AG20443 (cell line): Measurements from ENCODE around the gene ABCC6.
"Not testable (repeated sequence)": the region's sequence is repeated elsewhere in the genome, so short reads cannot be mapped to it uniquely, and the experiment has no call there.

Source experiments
- DNase-seq: peaks from one replicate; pipeline ENCODE4 v3.0.0; 2012; ENCODE audit warnings: low spot score, mixed read lengths

ABCC6 gene

DNA sequence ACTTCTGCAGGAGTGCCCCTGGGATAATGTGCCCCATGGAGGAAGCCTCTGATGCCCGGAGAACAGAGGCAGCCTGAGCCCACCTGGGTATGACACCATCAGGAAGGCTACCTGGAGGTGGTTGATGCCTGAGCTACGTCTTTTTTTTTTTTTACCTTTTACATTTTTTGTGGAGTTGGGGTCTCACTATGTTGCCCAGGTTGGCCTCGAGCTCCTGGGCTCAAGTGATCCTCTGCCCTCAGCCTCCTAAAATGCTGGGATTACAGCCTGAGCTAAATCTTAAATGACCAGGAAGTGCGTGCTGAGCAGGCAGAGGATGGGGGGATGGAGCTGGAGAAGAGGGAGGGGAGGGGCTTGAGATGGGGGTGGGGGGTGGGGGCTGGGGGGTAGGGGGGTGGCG lies 32.7 kb downstream of the ABCC6 start:
- no peak for DNase-seq

DNA sequence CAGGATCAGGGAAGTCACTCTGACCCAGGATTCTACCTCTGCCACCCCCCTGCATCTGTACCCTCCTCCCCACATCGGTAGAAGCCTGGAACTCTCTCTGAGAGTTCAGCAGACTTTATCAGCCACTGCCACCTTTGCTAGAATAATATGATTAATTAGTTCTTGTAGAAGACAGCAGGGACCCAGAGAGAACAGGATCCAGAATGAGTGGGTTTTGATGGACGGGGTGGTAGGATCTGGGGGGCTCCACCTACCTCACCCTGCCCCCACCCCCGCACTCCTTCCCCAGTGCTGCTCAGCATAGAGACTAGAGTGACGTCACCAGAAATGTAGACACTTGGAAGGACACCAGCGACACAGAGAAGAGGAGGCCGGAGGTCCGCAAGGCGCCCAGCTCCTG lies 33.5 kb downstream of the ABCC6 start:
- no peak for DNase-seq

DNA sequence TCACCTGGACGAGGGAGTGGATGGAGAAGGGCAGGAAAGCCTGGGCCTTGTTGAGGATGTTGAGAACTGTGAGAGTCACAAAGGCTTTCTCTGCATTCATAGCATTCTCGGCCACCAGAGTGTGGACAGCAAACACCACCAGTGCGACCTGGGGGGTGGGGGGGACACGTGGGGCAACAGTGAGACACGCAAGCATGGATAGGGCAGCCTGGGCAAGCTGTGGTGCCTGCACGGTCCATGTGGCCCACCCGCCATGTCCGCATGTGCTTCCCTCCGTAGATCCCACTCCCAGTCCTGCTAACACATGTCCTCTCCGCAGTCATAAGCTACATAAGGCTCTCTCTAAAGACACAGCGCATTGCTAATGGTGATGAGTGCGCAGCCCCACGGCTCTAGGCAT lies 34.5 kb downstream of the ABCC6 start:
- no peak for DNase-seq

DNA sequence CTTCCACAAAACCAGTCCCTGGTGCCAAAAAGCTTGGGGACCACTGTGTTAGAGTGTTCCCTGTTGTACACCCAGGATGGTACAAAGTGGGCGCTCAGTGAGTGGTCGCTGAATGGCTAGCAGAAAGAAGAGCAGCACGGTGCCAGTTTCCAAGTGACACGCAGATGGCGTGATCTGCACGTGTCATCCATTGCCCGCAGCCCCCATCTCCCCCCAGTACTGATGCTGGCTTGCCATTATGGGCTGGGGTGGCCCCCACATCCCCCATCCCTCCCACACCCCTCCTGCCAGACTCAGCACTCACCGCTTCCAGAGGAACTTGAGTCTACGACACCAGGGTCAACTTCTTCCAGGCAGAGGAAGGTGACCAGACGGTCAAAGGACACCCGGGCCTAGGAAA lies 36.5 kb downstream of the ABCC6 start:
- no peak for DNase-seq

DNA sequence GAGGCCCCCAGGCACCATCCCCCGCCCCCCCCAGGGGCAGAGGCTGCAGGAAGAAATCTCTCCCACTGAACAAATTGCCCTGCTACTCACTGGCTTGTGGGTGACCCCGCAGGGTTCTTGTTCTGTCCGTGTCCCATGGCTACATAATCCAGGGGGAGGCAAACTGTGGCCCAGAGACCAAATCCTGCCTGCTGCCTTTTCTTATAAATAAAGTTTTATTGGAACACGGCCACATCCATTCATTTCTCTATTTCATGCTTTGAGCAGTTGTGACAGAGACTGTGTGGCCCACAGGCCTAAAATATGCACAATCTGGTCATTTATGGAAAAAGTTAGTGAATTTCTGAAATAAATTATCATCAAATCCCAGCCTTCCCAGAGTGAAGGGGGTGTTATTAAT lies 38.2 kb downstream of the ABCC6 start:
- DNase-seq = no peak

DNA sequence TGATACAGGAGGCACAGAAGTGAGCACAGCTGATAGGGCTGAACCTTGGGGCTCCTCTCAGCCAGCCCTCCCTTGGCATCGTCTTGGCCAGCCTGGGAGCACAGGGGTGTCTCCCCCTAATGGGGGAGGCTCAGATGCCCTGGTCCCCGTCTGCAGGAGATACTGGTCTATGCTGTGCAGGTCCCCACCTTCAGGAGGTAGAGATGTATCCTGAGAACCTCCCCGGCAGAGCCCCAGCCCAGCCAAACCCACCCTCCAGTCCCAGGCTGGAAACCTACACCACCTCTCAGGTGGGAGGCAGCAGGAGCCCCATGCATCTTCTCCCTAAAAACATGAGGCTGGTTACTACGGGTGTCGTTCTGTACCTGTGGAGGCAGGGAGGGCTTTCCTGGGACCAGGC lies 38.7 kb downstream of the ABCC6 start:
- DNase-seq = no peak

DNA sequence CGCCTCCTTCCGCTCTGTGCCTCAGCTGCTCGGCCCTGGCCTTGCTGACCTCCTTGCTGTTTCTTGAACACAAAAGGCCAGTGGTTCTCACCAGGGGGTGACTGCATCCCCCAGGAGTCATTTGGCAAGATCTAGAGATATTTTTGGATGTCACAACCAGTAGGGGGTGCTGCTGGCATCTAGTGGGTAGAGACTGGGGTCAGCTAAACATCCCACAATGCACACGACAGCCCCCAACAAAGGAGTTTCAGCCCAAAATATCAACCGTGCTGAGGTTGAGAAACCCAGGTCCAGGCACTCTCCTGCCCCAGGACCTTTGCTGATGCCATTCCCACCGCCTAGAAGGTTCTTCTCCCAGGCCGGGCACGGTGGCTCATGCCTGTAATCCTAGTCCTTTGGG lies 39.7 kb downstream of the ABCC6 start:
- no peak for DNase-seq

DNA sequence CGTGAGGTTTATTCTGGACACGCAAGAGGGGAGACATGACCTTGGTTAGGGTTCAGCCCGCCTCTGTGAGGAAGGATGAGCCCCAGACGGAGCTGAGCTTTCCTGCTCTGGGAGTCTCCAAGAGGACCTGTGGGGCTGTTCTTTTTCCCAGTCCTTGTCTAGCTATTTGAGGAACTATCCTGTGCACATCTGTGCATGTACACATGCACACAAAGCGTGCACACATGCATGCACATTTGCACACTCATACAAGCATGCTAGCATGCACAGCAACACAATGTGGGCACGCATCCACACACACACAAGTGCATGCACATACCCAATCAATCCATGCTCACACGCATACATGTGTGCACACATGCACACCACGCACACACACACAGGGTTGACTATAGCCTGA lies 40.4 kb downstream of the ABCC6 start:
- DNase-seq = no peak

DNA sequence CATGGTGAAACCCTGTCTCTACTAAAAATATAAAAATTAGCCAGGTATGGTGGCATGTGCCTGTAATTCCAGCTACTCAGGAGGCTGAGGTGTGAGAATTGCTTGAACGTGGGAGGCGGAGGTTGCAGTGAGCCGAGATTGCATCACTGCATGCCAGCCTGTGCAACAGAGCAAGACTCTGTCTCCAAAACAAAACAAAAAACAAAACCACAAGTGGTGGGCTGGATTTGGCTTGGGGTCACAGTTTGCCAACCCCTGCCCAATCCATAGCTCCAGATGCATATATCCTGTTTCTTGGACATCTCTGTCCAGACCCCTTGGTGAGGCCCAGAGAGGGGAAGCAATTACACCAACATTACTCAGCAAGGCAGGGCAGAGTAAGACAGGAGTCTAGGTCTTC lies 41.5 kb downstream of the ABCC6 start:
- not testable (repeated sequence) for DNase-seq

DNA sequence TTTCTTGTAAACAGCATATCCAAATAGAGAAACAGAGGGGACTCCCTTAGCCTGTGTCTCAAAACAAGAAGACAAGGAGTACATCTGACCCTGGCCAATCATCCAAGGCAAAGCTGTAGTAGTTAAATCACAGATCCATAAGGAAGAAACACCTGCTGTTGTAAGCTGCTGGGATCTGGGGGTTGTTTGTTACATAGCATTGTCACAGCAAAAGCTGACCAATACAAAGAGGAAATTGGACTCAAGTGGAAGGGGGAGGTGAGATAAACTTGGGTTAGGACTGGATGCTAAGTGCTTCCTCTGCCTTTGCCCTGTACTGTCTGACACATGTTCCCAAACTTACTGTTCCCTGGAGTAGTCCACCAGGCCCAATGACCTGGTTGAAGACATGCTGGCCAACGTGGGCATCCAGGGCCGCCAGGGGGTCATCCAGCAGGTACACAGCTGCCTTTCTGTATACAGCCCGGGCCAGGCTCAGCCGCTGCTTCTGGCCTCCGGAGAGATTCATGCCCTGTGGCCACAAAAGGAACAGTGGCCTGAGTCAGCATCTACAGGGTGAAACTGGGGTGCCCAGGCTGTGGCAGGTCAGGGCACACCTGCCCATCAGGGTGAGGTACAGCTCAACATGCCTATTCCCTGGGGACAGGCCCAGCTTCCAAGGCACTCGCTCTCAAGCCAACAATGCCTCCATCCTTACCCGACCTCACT lies 44.7 kb downstream of the ABCC6 start:
- no peak for DNase-seq

DNA sequence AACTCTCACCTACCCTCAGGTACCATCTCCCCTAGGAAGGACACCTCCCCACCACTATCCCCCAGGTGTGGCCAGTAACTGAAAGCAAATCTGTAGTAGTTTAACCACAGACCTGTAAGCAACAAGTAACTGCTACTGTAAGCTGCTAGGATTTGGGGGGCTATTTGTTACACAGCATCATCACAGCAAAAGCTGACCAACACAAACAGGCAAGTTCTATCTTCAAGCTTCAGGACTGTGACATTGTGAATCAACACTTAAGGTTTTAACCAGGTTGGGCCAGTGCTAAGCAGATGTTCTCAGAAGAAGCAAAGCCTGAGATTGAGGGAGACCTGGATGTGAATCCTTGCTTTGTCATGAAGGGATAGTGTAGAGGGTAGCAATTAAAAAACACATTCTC lies 47.0 kb downstream of the ABCC6 start:
- no peak for DNase-seq

DNA sequence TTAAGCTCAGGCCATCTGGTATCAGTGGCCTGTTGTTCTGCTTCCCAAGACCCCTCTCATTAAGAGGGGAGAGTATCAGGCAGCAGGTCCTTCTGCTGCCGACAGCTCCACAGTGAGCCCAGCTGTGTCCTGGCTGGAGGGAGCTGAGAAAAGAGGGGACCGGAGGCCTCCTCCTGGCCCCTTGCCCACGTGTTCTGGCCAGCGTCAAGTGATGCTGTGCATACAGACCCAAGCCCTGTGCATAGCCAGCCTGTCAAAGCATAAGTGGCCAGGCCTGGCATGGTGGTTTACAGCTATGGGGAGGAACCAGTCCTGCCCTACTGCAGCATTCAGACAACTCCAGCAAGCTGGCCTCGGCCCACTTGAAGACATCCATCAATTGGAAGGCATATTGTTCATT lies 48.0 kb downstream of the ABCC6 start:
- DNase-seq = no peak

DNA sequence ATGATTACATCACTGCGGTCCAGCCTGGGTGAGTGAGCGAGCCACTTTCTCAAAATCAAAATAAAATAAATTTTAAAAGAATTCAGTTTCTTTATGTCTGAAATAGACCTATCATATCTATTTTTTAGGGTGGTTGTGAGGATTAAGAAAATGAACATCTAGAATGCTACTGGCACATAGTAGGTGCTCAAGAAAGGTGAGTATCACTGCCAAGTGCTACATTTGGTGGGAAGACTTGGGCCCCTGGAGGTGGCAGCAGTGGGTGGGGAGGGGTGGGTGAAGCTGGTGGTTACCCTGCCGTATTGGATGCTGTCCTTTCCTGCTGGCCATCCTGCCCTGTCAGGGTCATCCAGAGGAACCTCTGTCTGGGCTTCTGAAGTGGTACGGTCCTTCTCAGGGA lies 50.3 kb downstream of the ABCC6 start:
- no peak for DNase-seq

DNA sequence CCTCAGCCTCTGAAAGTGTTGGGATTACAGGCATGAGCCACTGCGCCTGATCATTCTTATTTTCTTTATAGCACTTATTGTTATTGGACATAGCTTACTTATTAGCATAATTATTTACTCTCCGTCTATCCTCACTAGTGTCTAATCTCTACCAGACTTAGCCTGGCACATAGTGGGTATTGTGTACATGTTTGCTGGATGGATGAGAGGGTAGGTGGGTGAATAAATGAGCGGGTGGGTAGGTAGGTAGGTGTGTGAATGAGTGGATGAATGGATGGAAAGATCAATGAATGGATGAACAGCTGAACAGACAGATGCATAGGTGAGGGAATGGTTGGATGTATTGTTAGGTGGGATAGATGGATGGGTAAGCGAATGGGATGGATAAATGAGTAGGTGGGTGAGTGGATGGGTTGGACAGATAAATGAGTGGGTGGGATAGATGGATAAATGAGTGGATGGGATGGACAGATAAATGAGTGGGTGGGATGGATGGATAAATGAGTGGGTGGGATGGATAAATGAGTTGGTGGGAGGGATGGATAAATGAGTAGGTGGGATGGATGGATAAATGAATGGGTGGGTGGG lies 51.9 kb downstream of the ABCC6 start:
- DNase-seq = no peak

DNA sequence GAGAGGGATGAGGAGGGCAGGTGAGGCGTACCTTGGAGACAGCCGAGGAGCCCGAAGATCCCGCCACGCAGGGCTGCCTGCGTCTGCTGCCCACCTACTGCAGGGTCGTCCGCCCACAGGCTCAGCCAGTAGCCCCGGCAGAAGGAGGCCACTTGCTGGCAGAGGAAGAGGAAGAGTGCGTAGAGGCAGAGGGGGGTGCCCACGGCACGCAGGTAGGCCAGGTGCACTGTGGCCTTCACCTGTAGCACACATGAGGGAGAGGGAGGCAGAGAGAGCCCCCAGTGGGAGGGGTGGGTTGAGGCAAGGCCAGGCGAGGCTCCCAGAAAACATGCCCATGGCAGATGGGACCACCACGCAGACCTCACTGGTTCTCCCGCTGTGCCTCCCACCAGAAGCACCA lies 53.7 kb downstream of the ABCC6 start:
- DNase-seq = no peak

DNA sequence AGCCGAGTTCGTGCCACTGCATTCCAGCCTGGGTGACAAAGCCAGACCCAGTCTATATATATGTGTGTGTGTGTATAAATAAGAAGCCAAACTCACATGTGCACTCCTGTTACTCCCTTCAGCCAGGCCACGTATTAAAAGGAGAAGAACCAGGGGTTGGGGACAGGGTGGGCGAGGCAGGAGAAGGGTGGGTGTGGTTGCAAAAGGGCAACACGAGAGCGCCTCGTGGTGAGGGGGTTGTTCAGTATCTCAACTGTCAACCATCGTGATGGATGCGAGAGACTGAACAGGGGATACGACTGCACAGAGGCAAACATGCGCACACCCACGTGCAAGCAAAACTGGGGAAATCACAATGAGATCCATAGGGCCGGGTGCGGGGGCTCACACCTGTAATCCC lies 54.9 kb downstream of the ABCC6 start:
- no peak for DNase-seq

DNA sequence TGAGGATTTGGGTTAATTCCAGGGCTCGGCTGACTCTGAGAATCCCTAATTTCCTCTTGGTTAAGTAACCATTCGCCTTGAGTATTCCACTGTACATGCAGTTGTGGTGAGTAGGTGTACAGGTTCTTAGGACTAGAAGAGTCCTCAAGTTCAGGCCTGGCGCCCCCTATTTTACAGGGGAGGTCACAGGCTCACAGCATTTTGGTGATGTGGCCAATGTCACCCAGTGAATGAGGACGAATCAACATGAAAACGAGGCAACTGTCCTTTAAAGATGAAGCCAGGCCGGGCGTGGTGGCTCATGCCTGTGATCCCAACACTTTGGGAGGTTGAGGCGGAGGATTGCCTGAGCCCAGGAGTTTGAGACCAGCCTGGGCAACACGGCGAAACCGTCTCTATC lies 55.4 kb downstream of the ABCC6 start:
- DNase-seq = no peak

DNA sequence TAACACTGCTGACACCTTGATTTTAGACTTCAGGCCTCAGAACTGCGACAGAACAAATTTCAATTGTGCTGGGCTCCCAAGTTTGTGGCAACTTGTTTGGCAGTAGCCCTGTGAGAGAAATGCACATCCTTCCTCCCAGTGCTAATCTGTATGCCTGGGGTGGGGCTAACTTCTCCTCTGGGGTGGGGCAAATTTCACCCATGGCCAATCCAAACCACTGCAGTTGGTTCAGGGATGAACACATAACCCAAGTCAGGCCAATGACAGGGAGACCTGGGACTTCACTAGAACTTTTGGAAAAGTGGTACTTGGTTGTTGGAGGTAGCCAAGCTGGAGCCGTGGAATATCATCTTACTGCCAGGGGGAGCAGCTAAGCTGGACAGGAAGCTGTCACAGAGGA lies 56.3 kb downstream of the ABCC6 start:
- no peak for DNase-seq

DNA sequence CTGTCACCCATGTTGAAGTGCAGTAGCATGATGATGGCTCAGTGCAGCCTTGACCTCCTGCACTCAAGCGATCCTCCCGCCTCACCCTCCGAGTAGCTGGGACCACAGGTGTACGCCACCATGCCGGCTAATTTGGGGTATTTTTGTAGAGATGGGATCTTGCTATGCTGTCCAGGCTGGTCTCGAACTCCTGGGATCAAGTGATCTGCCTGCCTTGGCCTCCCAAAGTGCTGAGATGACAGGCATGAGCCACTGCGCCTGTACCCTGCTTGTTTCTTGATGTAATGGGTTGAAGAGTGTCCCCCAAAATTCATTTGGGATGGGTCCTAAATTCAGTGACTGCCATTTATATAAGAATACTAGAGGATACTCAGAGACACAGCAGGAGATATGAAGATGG lies 57.2 kb downstream of the ABCC6 start:
- DNase-seq = no peak

DNA sequence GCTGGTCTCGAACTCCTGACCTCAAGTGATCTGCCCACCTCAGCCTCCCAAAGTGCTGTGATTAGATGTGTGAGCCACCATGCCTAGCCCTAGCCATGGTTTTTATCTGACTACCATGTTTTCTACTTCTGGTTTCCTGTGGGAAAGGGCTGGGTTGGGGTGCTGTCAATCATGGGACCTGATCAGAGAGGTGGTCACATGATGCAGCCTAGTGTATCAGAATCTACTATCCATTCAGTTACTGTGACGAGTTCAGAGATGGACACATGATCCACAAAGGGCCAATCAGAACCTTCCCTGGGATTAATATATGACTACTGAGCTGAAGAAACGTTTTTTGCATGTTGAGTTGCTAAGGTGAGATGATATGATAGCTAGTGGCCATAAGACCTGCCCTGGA lies 59.1 kb downstream of the ABCC6 start:
- DNase-seq = no peak

DNA sequence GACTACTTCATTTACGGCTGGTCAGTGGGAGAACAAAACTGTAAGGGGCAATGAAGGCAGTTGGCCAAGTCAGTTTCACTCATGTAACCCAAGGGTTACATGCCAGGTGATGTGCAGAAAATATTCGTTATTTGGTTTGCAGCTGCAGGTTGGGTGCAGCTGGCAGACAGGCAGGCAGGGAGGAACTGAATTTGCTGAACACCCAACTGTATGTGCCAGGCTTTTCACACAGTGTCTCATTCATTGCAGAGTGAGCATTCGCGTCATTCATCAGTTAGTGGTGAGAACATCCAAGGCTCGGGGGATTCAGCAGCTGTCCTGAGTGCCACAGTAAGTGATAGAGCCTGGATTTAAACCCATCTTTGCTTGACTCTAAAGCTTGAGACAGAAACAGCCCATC lies 59.7 kb downstream of the ABCC6 start:
- no peak for DNase-seq

DNA sequence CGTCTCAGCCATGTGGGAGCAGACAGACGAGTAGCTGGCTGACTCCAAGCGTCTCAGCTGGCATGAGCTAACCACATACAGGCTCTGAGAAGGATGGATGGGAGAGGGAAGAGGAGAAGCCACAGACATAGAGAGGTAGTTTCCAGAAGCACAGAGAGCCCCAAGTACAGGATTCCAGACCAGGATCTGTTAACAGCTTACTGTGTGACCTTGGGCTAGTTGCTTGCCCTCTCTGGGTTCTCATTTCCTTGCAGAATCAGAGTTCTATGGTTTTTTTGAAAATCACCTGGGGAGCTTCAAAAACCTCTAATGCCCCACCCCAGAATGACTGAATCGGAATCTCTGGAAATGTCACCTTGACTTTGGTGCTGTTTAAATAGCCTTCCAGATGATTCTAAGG lies 60.2 kb downstream of the ABCC6 start:
- no peak for DNase-seq

DNA sequence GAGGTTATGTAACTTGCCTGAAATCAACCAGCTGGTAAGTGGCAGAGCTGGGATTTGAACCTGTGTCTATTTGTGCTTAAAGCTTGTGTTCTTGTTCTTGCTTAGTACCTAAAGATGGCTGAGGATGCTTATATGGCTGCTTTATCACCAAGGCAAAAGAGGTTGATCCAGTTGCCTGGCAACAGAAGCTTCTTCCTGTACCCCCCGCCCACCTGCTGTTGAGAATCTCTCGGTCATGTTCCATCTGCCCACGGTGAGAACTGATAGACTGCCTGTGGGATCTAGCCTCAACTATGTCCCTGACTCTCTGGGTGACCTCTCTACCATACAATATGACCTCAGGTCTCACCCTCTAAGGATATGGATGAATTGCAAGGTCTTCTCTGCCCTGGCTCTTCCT lies 60.7 kb downstream of the ABCC6 start:
- no peak for DNase-seq

DNA sequence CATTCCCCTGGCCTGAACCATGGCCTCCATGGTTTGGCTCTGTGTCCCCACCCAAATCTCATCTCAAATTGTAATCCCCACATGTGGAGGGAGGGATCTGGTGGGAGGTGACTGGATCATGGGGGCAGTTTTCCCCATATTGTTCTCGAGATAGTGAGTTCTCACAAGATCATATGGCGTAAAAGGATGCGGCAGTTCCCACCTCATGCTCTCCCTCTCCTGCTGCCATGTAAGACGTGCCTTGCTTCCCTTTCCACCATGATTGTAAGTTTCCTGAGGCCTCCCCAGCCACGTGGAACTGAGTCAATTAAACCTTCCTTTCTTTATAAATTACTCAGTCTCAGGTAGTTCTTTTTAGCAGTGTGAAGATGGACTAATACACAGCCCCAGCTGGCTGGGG lies 61.5 kb downstream of the ABCC6 start:
- not testable (repeated sequence) for DNase-seq
